Measurements from ENCODE around the gene L3MBTL2. TPM values are rescaled to one million over a fixed set of nuclear protein-coding genes. Genes with fewer than 3 reads are reported as not detected.
A peak's percentile ranks its signal among the peaks of the same experiment; 100 is the strongest.

Gene L3MBTL2
- total and polyA plus RNA-seq, 2 of the 13 experiments (the other 11 are each of a cell fraction or from before 2014, with no cell fraction given): 13.8 to 33.7 TPM

DNA sequence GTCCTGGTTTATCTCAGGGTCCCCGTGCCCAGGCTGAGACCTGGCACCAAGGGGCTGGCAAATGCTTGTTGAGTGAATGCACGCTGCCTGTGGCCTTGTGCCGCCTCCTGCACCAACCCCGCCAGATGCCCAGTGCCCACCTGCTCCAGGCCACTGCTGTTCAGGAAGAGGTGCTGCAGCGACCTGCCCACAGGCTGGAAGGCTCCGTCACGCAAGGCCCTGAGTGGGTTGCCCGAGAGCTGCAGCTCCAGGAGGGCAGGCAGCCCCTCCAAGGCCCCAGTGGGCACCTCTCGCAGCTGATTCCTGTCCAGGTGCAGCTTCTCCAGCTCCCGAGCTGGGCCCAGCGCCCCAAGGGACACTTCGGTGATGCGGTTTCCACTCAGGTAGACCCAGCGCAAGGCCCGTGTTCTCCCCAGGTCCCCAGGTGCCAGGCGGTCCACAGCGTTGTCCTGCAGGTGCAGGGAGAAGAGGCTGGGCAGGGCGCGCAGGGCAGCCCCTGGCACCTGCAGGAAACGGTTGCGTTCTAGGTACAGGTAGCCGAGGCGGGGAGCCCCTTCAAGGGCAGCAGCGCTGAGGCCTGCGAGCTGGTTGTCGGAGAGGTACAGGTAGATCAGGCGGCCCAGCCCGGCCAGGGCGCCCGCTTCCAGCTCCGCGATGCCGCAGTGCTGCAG, 32.1 kb downstream of the L3MBTL2 start:
- no peaks in the 10 kb centered on the region for H3K9me3 ChIP-seq (ENCODE audit: low read length)
- no peak overlapping the region for H3K4me3 ChIP-seq (replicated peaks in 1 of 3; ENCODE audit: insufficient read depth in 1 of 3, low read depth in 2 of 3, low read length in 3 of 3)
- TF ChIP-seq, protein P1, sequence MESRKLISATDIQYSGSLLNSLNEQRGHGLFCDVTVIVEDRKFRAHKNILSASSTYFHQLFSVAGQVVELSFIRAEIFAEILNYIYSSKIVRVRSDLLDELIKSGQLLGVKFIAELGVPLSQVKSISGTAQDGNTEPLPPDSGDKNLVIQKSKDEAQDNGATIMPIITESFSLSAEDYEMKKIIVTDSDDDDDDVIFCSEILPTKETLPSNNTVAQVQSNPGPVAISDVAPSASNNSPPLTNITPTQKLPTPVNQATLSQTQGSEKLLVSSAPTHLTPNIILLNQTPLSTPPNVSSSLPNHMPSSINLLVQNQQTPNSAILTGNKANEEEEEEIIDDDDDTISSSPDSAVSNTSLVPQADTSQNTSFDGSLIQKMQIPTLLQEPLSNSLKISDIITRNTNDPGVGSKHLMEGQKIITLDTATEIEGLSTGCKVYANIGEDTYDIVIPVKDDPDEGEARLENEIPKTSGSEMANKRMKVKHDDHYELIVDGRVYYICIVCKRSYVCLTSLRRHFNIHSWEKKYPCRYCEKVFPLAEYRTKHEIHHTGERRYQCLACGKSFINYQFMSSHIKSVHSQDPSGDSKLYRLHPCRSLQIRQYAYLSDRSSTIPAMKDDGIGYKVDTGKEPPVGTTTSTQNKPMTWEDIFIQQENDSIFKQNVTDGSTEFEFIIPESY (CRISPR knock-in tag; IDR thresholded peaks at IDR 0.05): 0 out of 2 replicates have a peak, but pooled peaks have one; percentile 23
- no peak for TF ChIP-seq SPEN (CRISPR knock-in tag; IDR thresholded peaks at IDR 0.05; ENCODE audit: low read depth)
- TF ChIP-seq ZNF20 (CRISPR knock-in tag; IDR thresholded peaks at IDR 0.05): no peak
- peak; percentile 68 for TF ChIP-seq HNRNPL (IDR thresholded peaks at IDR 0.05; ENCODE audit: low read depth, low read length)
- no peak overlapping the region for H3K4me2 ChIP-seq (ENCODE audit: low read depth, low read length)
- H3K36me3 ChIP-seq (replicated peaks in 1 of 2; ENCODE audit: control insufficient read depth in 1 of 2, insufficient read depth in 2 of 2, low read length in 2 of 2): no peaks in the 10 kb centered on the region
- WGBS (ENCODE audit: low lambda C conversion rate): 95% methylated on average over 18 of the region's 33 CpGs
- H2AFZ ChIP-seq (ENCODE audit: low read length): no peak overlapping the region
- DNase-seq (ENCODE audit: low spot score): no peak
- no peak for FAIRE-seq
- BruUV-seq (replicated peaks): no TSS peak
- no peaks in the 10 kb centered on the region for H3K27me3 ChIP-seq (ENCODE audit: control insufficient read depth in 1 of 2, insufficient read depth in 2 of 2, low read length in 2 of 2)
- CTCF ChIA-PET (ENCODE audit: low intra/inter-chr PET ratio, low total read pairs): no interaction called here
- H3K9ac ChIP-seq (ENCODE audit: insufficient read depth, low read depth, low read length): no peak overlapping the region
- no peak overlapping the region for H3K27ac ChIP-seq (ENCODE audit: extremely low read length, insufficient read depth, low read length)
- intact Hi-C loops (cut with micrococcal nuclease; ENCODE audit: unreplicated experiment): loop anchor here (5.0 kb wide), 1 partner anchor 50 kb away; the partner anchor contains the start of gene RANGAP1
- H3K79me2 ChIP-seq (ENCODE audit: insufficient read depth, low read length): no peaks in the 10 kb centered on the region
- H4K20me1 ChIP-seq (ENCODE audit: insufficient read depth, low read length): no peaks in the 10 kb centered on the region
- ATAC-seq: no peak
- in situ Hi-C loops (cut with HindIII; ENCODE audit: extremely low pct_ligation_motif_present, low pct_unique_long_range_greater_than_20kb): no loop called here
- H3K4me1 ChIP-seq (ENCODE audit: insufficient read depth, low read length): peaks cover 32% of the 10 kb centered on the region
- POLR2A ChIA-PET: interaction anchor here (0.6 kb wide), 1 partner anchor 15 kb away, joined by 3 read pairs; no protein-coding TSS in a partner anchor
